Measurements from ENCODE around the gene CFAP57. TPM values are rescaled to one million over a fixed set of nuclear protein-coding genes. Genes with fewer than 3 reads are reported as not detected.

CFAP57 gene
- polyA plus RNA-seq, 1 donor, result 5.4 TPM

- DNase-seq, result no peak
Measured at GRCh38 chr1:43277116-43277876, 105.2 kb downstream of the CFAP57 start.

DNA sequence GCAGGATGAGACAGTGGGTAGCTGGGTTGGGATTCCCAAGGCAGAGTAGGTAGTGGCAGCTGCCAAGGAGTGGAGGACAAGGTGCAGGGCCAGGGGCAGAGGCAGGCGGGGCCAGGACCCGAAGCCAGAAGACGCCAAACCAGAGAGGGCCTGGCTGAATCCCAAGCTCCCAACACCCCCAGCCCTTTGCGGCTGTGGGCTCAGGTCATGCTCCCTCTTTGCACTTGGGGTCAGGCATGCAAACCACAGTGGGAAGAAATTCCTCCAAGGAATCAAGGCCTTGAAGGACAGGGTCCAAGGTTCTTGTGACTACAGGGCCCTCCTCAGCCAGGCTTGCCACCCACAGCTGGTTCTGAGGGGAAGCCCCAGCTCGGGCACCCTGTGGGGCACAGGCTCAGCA, 107.0 kb downstream of the CFAP57 start:
- no peak for DNase-seq

DNA sequence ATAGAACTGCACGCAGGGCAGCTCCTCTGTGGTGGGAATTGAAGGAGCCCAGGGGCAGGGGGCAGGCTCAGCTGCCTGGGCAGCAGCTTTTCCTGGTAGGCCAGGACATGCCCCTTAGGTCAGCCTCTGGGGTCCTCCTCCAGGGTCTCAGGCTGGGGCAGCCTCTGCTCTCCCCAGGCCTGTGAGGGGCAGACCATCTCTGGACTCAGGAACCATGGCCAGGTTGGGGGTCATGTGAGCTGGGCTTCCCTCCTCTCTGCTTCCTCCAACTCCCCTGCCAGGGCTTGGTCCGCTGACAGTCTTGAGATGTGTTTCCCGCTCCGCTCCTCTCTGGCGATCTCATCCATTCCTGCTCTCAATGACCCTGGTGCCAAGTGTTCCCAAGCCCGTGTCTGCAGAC, 107.5 kb downstream of the CFAP57 start:
- DNase-seq, result no peak

- no peak for DNase-seq
Measured at GRCh38 chr1:43280692-43281091, 108.6 kb downstream of the CFAP57 start.

GRCh38 chr1:43282220-43283195, 110.4 kb downstream of the CFAP57 start:
- no peak for DNase-seq

DNA sequence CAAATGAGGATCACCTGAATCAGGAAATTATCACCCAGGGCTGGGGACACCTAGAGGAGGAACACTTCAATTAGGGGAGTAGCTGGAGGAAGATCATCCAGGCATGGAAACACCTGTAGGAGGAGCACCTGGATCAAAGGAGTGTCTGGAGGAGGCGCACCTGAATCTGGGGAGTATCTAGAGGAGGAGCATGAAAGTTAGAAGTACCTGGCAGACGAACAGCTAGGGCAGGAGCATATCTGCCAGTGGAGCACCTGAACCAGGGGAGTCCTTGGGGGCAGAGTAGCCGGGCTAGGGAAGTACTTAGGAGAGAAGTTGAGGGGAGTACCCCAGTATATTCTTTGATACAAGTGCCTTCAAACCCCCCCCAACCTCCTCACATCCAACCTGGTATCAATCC, 111.9 kb downstream of the CFAP57 start:
- no peak for DNase-seq

GRCh38 chr1:43284546-43285110, 112.5 kb downstream of the CFAP57 start:
- DNase-seq, result no peak

- DNase-seq, result peak; percentile 66
Measured at GRCh38 chr1:43285269-43285990, 113.3 kb downstream of the CFAP57 start, which contains the start of gene C1orf210. Gene C1orf210 (minus strand): TSS chr1:43285581. CDS start chr1:43283270, 2,311 bp downstream.

DNA sequence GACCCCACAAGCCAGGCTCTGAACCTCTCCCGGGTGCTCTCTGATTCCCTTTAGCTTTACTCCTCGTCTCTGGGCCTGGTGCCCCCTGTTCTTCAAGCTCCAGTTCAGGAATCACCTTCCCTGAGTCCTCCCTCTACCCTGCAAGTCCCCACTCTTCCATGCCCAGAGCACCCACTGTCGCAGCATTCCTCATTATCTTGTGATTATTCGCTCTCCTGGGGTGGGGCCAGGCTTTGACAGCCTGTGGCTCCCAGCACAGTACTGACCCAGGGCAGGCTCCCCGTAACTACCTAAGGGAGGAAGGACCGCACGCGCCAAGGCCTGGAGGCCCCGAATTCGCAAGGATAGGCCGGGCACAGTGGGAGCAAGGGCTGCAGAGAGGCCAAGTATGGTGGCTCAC, 114.0 kb downstream of the CFAP57 start:
- DNase-seq, result no peak

DNA sequence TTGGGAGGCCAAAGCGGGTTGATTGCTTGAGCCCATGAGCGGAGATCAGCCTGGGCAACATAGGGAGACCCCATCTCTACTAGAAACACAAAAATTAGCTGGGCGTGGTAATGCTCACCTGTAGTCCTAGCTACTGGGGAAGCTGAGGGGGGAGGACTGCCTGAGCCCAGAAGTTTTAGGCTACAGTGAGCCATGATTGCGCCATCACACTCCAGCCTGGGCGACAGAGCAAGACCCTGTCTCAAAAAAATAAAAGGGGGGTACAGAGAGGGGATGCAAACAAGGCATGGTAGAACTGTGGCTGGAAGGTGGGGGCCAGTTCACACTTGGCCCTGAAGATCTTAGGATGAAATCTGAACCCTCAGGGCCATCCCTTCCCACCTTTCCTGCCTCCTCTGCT, 114.4 kb downstream of the CFAP57 start:
- DNase-seq, result no peak

DNA sequence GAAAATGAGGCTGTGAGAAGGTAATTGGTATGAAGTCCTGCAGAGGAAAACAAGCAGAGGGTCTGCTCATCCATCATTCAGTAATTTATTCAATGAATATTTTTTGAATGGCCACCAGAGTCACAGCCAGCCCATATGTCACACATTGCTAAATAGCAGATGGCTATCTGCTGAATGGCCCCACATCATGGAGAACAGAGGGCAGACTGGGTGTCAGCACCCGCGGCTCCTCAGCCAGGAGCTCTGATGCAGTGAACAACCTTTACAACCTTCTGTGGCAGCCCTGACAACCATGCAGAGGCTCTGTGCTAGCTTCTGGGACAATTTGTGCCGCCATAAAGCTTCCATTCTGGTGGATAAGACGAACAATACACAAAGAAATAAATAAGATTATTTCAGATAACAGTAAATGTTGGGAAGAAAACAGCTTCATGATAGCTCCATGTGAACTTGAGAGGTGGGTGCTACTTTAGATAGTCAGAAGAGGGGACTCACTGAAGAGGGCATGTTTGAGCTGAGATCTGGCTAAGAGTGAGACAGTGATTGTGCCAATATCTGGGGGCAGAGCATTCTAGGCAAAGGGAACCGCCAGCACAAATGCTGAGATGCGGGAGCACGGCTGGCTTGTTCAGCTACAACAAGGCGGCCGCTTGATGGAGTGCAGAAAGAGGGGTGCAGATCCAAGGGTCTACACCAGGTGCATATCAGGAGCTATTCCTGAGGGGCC, 116.1 kb downstream of the CFAP57 start:
- no peak for DNase-seq

DNA sequence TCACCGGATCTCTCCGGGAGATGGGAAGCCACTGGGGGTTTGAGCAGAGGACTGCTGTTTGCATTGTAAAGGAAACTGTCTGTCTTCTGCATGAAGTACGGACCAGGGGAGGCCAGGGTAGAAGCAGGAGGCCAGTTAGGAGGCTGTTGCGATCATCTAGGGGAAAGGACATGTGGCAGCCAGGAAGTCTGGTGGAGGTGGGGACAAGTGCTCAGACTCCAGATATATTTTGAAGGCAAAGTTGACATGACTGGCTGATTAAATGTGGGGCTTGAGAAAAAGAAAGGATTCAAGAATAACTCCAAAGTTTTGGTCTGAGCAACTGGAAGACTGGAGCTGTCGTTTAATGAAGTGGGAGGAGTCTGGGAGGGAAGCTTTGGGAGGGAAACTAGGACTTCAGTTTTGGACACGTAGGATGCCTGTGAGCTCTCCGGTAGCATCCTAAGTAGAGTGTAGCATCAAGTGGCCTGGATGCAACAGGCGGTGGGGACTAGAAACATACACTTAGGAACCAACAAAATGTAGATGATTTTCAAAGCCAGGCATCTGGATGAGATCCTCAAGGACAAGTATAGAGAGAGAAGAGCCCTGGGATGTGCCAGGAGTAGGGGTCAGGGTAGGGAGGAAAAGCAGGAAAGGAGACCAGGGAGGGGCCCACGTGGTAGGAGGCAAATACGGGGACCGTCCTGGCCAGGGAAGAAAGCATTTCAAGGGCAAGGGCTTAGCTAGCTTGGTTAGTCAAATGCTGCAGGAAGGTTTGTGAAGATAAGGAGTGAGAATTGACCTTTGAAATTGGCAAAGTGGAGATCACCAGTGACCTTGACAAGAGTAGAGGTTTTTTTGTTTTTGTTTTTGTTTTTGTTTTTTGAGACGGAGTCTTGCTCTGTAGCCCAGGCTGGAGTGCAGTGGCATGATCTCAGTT, 116.9 kb downstream of the CFAP57 start:
- no peak for DNase-seq

DNA sequence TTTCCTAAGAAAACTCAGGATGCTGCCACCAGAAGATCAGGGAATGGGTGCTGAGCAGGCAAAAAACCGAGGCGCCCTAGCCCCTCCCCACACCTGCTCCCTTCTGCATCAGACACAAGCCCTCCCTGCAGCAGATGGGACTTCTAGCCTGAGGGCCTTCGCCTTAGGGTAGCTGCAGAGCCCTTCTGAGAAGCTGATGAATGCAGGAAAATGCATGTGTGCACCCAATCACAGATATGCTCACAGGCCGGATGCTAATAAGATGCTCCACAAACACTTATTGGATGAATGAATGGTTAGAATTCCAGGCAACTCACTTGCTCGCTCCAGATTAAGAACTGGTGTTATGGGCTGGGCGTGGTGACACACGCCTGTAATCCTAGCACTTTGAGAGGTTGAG, 120.1 kb downstream of the CFAP57 start:
- no peak for DNase-seq

GRCh38 chr1:43292679-43293078, 120.5 kb downstream of the CFAP57 start:
- no peak for DNase-seq

DNA sequence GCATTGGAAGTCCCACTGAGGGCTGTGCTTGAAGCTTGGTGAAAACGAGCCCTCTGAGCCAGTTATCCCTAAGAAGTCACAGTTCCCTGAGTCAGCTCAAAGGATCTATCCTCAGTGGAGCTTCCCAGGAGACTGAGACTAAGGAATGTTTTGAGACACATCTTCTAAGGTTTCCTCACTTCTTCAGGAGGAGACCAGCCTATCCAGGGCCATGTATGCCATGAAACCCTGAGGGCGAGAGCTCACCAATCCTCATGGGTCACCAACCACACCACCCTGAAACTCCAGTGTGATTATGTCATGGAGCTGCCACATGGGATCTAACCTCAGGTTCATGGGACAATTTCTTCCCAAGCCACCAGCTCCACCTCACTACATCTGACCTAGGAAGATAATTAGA, 121.0 kb downstream of the CFAP57 start:
- no peak for DNase-seq

DNA sequence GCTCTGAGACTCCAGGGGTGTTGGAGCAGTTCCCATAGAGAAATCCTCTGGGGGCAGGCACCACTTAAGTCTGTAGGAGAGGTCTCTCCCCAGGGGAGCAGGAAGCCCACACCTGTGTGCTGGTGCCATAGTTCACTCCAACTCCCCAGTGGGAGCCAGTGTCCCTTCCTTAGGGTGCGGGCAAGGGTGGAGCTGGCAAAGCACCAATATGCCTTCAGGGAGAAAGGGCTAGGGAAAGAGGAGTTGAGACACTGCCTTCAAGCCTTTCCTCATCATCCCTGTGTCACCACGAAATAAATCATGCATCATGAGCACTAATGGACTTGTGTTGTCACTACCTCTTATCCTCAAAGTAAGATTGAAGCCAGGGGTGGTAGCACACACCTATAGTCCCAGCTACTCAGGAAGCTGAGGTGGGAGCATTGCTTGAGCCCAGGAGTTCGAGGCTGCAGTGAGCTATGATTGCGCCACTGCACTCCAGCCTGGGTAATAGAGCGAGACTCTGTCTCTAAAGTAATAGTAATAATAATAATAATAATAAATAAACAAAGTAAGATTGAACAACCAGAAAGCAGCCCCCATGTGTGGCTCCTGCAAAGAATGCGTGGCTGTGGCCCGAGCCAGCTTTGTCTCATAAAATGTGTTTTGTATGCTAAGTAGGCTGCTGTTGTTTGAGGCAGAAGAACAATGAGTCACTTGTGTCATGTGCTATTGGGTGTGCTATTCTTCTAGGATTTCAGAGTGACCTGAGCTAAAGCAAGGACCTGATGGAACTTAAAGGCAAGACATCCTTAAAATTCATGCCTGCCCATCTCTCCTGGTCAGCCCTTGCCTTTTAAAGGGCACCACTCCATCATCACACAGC, 122.0 kb downstream of the CFAP57 start:
- no peak for DNase-seq

GRCh38 chr1:43294761-43295160, 122.6 kb downstream of the CFAP57 start:
- no peak for DNase-seq

DNA sequence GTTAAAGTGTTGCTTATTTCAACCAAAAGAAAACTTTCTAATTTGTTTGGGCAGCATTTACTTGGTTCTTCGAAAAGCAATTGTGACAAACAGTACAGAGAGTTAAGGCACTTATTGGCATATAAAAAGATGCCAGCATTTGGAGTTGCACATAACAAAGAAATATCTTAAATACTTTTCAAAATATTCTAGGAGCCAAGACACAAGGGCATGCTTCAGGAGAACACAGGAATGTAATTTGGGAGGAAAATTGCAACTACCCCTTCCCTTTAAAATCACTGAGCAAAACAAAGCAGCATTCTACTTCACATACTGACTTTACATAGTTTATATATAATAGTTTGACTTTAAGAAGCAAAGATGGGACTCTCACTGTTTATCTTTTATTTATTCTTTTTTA, 124.1 kb downstream of the CFAP57 start:
- DNase-seq, result no peak

DNA sequence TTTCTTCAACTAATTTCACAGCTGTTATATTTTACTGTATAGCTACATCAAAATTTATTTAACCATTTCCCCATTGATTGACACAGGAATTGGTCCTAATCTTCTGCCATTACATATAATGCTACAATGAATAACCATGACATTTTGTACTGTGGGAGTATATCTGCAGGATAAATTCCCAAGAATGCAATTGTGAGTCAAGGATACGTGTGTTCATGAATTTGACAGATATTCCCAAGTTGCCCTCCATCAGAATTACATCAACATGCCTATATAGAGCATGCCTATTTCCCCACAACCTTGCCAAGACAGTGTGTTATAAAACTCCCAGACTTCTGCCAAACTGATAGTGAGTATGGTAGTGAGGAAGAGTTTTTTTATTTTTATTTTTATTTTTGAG, 125.9 kb downstream of the CFAP57 start:
- DNase-seq, result no peak
